Ishikawa (cell line): ENCODE results near the gene KCNJ3.

ENCODE experiments used
- CEBPB ChIP-seq: IDR thresholded peaks from 2 replicates; pipeline ENCODE4 v1.6.1; 2012
- CREB1 ChIP-seq: IDR thresholded peaks from 2 replicates; pipeline ENCODE4 v1.6.1; 2012; ENCODE audit warnings: low read depth
- EGR1 ChIP-seq: IDR thresholded peaks from 2 replicates; pipeline ENCODE4 v1.6.1; 2012
- EP300 ChIP-seq: IDR thresholded peaks from 2 replicates; pipeline ENCODE4 v1.6.1; 2012; ENCODE audit warnings: borderline replicate concordance
- FOXM1 ChIP-seq: IDR thresholded peaks from 2 replicates; pipeline ENCODE4 v1.6.1; 2012; ENCODE audit warnings: low read depth, borderline replicate concordance
- MAX ChIP-seq: IDR thresholded peaks from 2 replicates; pipeline ENCODE4 v1.6.1; 2012
- NFIC ChIP-seq: IDR thresholded peaks from 2 replicates; pipeline ENCODE4 v1.6.1; 2012
- RAD21 ChIP-seq: IDR thresholded peaks from 2 replicates; pipeline ENCODE4 v1.6.1; 2012; ENCODE audit warnings: low read depth
- REST ChIP-seq: IDR thresholded peaks from 2 replicates; pipeline ENCODE4 v1.6.1; 2012; ENCODE audit warnings: low read depth, mild to moderate bottlenecking
- TCF12 ChIP-seq: IDR thresholded peaks from 2 replicates; pipeline ENCODE4 v1.6.1; 2012; ENCODE audit warnings: low read depth
- TEAD4 ChIP-seq: IDR thresholded peaks from 2 replicates; pipeline ENCODE4 v1.6.1; 2012
- USF1 ChIP-seq: IDR thresholded peaks from 2 replicates; pipeline ENCODE4 v1.6.1; 2012
- YY1 ChIP-seq: IDR thresholded peaks from 2 replicates; pipeline ENCODE4 v1.6.1; 2012; ENCODE audit warnings: low read depth
- ZBTB7A ChIP-seq: IDR thresholded peaks from 2 replicates; pipeline ENCODE4 v1.6.1; 2012; ENCODE audit warnings: low read depth

GRCh38 chr2:154688373-154688772, 10.1 kb upstream of the KCNJ3 start:
- TF ChIP-seq REST: no peak
- TF ChIP-seq YY1: no peak
- TF ChIP-seq ZBTB7A: no peak
- no peak for TF ChIP-seq EP300
- TF ChIP-seq MAX: no peak
- TF ChIP-seq TEAD4: no peak
- TF ChIP-seq CREB1: no peak
- no peak for TF ChIP-seq NFIC
- no peak for TF ChIP-seq EGR1
- no peak for TF ChIP-seq RAD21
- TF ChIP-seq FOXM1: no peak
- TF ChIP-seq TCF12: no peak
- no peak for TF ChIP-seq CEBPB
- TF ChIP-seq USF1: no peak
